Activated T-cell treated with anti-CD3 and anti-CD28 coated beads, Interleukin-2, amount 50 U/mL, for 1 hour (primary cell): Measurements from ENCODE around the gene ZNF557.

Experiments used
- DNase-seq: peaks from one replicate; pipeline ENCODE4 v3.0.0-alpha.2; 2020

Gene ZNF557

GRCh38 chr19:7076151-7076550 lies 6.6 kb downstream of the ZNF557 start:
- no peak for DNase-seq

GRCh38 chr19:7078008-7078407 lies 8.5 kb downstream of the ZNF557 start:
- DNase-seq = no peak

DNA sequence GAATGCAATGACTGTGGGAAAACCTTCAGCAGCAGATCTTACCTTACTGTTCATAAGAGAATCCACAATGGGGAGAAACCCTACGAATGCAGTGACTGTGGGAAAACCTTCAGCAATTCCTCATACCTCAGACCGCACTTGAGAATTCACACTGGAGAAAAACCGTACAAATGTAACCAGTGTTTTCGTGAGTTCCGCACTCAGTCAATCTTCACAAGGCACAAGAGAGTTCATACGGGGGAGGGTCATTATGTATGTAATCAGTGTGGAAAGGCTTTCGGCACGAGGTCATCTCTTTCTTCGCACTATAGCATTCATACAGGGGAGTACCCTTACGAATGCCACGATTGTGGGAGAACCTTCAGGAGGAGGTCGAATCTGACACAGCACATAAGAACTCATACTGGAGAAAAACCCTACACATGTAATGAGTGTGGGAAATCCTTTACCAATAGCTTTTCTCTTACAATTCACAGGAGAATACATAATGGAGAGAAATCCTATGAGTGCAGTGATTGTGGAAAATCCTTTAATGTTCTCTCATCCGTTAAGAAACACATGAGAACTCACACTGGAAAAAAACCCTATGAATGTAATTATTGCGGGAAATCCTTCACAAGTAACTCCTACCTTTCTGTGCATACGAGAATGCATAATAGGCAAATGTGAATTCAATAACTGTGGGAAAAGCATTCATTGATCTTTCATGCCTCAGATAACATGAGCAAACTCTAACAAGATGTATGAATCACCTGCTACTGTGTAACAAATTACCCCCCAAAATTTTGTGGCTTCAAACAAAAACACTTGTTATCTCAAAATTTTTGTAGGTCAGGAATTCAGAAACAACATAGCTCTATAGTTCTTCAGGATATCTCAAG lies 13.8 kb downstream of the ZNF557 start:
- DNase-seq = no peak

GRCh38 chr19:7088999-7089398 lies 19.5 kb downstream of the ZNF557 start:
- DNase-seq = no peak

DNA sequence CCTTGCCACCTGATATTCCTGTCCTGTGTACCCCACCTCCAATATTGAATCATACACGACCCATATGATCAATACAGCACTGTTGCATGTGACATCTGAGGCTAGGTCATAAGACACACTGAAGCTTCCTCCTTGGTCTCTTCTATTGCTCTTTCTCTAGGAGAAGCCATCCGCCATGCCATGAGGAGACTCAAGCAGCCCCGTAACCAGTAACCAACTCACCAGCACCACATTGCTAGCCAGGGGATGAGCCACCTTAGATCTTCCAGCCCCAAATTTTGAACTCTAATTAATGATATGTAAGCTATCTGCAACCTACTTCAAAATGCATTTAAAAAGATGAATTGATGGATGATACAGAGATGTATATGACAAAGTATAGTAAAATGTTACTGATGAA lies 28.6 kb downstream of the ZNF557 start:
- DNase-seq = no peak

- peak; percentile 92 for DNase-seq
Measured at GRCh38 chr19:7098701-7099596, 29.4 kb downstream of the ZNF557 start.

GRCh38 chr19:7099597-7099921 lies 30.1 kb downstream of the ZNF557 start:
- no peak for DNase-seq

DNA sequence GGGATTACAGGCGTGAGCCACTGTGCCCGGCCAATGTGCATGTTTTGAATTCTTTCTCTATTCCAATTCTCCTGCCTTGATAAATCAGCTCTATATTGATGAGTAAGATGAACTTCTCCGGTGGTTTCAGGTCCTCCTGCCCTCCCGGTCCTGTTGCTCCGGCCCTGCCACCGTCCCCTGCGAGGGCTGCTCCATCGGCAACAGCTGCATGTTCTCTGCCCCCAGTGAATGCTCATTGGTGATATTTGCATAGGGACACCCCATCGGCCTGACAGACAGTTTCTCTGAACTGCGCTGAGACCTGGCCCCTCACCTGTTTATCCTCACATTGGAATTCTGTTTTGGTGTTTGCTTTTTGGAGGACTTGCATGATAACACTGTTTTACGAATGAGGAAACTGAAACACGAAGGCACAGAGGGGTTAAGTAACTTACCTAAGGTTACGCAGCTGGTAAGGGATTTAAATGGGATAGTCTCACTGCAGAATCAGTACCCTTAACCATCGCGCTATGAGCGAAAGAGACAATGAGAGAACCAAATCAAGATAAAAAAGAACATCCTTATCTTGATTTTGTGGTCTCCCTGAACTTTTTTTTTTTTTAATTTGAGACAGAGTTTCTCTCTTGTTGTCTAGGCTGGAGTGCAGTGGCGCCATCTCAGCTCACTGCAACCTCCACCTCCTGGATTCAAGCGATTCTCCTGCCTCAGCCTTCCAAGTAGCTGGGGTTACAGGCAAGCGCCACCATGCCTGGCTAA lies 32.2 kb downstream of the ZNF557 start:
- DNase-seq = peak; percentile 39

DNA sequence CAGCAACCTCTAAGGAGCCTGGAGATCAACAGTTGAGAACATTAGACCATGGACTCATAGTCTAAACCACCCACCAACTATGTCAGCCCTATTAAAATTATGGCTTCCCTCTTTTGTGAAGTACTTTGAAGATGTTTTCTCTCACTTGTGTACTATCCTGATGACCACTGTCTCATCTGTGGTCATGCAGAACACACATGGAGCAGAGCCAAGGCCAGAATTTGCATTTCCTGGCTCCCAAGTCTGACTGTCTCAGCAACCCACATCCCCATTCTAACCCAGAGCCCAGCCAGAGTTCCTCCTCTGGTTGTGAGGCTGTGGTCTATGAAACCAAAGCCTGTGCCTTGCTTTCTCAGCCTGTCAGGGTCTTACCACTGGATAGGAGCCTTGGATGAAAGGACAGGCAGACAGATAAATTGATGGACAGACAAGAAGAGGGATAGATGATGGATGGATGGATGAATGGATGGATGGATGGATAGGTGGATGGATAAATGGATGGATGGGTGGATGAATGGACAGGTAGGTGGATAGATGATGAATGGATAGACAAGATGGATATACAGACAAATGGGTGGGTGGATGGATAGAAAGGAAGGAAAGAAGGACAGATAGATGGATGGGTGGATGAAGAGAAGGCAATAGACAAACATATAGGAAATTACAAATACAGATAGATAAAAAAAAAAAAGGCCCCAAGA lies 35.4 kb downstream of the ZNF557 start:
- DNase-seq = no peak

DNA sequence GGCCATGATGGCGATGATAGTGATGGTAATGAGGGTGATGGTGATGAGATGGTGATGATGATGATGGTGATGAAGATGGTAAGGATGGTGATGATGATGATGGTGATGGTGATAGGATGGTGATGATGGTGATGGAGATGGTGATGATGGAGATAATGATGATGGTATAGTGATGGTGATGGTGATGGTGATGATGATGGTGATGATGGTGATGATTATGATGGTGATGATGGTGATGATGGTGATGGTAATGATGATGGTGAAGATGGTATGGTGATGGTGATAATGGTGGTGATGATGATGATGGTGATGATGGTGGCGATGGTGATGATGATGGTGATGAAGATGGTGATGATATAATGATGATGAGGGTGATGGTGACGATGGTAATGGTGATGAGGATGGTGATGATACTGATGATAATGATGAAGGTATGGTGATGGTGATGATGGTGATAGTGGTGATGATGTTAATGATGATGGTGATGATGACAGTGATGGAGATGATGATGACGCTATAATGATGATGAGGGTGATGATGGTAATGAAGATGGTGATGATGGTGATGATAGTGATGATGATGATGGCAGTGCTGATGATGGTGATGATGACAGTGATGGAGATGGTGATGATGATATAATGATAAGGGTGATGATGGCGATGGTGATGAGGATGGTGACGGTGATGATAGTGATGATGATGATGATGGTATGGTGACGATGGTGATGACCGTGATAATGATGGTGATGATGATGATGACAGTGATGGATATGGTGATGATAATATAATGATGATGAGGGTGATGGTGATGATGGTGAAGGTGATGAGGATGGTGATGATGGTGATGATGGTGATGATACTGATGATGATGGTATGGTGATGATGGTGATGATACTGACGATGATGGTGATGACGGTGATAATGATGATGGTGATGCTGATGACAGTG lies 37.5 kb downstream of the ZNF557 start:
- DNase-seq = no peak

- DNase-seq = no peak
Measured at GRCh38 chr19:7109678-7110289, 40.3 kb downstream of the ZNF557 start.

DNA sequence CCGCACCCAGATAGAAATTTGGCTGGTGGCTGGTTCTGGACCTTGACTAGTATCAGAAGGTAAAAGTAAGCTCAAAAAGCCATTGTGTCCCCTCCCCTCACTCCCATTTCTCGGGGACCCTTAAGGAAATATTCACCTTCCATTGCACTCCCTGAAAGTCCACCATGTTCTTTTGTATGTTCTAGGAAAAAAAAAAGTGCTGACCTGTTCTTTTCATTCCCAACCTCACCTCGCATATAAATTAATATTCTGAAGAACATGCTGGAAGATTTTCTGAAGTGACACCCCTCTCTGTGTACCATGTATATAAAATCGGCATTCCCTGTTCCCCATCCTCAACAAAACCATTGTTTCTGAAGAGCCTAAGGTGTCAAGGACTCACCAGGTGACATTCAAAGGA lies 43.2 kb downstream of the ZNF557 start:
- no peak for DNase-seq

GRCh38 chr19:7113233-7113632 lies 43.7 kb downstream of the ZNF557 start:
- no peak for DNase-seq

DNA sequence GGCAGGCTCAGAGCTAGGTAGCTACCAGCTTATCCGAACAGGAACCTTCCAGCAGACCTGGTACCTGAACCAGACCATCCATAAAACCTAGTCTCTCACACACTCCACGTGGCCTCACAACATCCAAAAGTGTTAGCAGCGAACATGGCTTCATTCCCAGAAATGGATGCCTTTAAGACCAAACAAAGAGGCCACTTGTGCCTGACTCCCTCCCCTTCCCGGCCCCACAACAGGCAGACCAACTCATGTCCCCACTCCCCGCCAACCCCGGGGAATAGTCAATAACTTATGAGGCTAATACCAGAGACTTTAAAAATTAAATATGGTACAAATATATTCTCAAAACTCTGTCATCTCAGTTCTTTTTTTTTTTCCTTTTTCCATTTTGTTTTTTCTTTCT lies 46.2 kb downstream of the ZNF557 start:
- no peak for DNase-seq

- no peak for DNase-seq
Measured at GRCh38 chr19:7117248-7117647, 47.7 kb downstream of the ZNF557 start.

GRCh38 chr19:7119582-7119981 lies 50.1 kb downstream of the ZNF557 start:
- no peak for DNase-seq

GRCh38 chr19:7120499-7120898 lies 51.0 kb downstream of the ZNF557 start:
- no peak for DNase-seq

GRCh38 chr19:7122701-7123100 lies 53.2 kb downstream of the ZNF557 start:
- DNase-seq = no peak

DNA sequence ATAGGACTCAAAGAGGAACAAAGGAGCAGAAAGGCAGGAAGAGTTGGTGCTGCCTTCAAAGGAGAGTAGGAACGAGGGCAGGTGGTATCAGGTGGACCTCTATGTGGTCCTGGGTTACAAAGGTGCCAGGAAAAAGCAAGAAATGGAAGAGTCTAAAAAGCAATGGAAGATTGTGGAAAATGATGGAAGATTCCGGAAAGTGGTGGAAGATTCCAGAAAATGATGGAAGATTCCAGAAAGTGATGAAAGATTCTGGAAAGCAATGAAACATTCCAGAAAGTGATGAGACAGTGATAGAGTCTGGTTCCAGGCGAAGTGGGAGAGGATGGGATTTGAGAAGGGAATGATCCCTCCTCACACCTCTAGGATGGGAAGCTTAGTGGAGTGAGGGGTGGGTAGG lies 55.3 kb downstream of the ZNF557 start:
- no peak for DNase-seq

- no peak for DNase-seq
Measured at GRCh38 chr19:7125221-7125620, 55.7 kb downstream of the ZNF557 start.

DNA sequence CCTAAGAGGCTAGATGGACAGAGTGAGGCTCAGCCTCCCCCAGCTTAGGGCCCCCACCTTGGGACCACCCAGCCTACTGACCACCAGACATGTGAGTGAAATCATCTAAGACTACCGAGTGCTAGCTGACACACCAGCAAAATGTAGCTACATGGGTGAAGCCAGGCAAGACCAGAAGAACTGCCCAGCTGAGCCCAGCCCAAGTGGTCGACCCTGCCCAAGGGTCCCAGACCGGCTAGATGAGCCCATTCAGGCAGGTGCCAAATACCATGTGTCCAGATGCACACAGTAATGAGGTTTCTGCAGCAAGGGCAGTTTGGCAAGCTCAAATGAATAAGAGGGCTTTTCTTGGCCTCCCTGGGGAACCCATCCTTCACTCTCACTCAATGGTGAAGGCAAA lies 56.6 kb downstream of the ZNF557 start:
- no peak for DNase-seq
